Measurements from ENCODE around the gene ACTMAP.

The ACTMAP gene

DNA sequence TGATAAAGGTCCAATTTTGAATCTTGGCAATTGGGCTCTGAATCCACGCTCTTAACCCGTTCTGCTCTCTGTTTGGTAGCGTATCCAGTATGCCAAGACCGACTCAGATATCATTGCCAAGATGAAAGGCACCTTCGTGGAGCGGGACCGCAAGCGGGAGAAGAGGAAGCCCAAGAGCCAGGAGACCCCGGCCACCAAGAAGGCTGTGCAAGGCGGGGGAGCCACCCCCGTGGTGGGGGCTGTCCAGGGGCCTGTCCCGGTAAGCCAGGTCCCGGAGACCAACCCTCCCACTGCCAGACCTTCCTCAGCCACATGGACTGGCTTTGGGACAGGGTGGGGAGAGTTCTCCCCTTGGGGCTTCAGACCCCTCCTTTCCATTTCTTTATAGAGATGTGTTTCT lies 9.1 kb upstream of the ACTMAP start:
- no peak overlapping the region for H3K27ac Mint-ChIP-seq
- H3K4me3 Mint-ChIP-seq, result no peak overlapping the region
- ATAC-seq (no peak), DNase-seq (no peak)
- no peaks in the 10 kb centered on the region for H3K9me3 Mint-ChIP-seq
- no peaks in the 10 kb centered on the region for H3K27me3 Mint-ChIP-seq
- H3K4me1 Mint-ChIP-seq, result peaks cover 88% of the 10 kb centered on the region

DNA sequence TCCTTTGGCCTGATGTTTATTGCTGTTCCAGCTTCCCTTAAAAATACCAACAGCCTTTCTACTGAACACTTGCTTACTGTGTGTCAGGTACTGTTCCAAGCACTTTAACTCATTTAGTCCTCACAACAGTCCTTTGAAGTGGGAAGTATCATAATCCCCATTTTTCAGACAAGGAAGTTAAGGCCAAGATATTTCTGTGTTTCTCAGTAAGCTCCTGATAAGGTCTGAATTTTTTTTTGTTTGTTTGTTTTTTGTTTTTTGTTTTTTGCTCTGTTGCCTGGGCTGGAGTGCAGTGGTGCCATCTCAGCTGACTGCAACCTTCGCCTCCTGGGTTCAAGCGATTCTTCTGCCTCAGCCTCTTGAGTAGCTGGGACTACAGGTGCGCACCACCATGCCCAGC lies 8.2 kb upstream of the ACTMAP start:
- no peak overlapping the region for H3K4me3 Mint-ChIP-seq
- H3K4me1 Mint-ChIP-seq, result peaks cover 85% of the 10 kb centered on the region
- H3K9me3 Mint-ChIP-seq, result no peaks in the 10 kb centered on the region

DNA sequence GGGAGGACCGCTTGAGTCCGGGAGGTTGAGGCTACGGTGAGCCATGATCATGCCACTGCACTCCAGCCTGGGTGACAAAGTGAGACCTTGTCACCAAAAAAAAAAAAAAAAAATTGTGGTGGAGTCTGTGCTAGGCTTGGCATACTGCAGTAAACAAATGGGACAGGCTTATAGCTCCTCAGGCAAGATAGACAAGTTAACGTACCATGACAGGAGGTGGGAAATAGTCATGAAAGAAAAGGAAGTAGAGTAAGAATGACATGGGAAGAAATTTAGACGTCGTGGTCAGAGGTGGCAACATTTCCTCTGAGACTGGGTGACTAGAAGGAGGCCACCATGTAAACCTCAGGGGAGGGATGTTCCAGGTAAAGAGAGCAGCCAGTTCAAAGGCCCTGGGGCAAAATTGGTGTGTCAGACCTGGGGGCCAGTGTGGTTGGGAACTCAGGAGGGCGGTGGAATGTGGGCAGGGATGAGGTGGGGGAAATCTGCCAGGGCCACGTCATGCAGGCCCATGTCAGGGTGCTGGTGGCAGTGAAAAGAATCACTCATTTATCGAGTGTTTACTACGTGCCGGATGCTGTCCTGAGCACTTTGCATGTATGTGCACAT lies 6.3 kb upstream of the ACTMAP start:
- ATAC-seq (peak; percentile 82), DNase-seq (peak in 1 of 2 donors; percentile 78)
- H3K9me3 Mint-ChIP-seq, result no peaks in the 10 kb centered on the region
- H3K27me3 Mint-ChIP-seq, result no peaks in the 10 kb centered on the region
- peak overlapping the region; percentile 31 to 87 for H3K4me3 Mint-ChIP-seq
- peak overlapping the region in 1 of 2 donors; percentile 64 for H3K27ac Mint-ChIP-seq
- peaks cover 75% of the 10 kb centered on the region for H3K4me1 Mint-ChIP-seq

More for the DNA sequence above, 8.2 kb upstream of the ACTMAP start:
- Mint-ChIP-seq H3K27ac (no peak overlapping the region), H3K27me3 (no peaks in the 10 kb centered on the region)
- ATAC-seq, result no peak
- no peak for DNase-seq

- Mint-ChIP-seq H3K4me1 (peaks cover 69% of the 10 kb centered on the region), H3K4me3 (peak overlapping the region; percentile 87 to 92), H3K27ac (peak overlapping the region in 1 of 2 donors; percentile 8), H3K27me3 (no peaks in the 10 kb centered on the region), H3K9me3 (no peaks in the 10 kb centered on the region)
- ATAC-seq, result no peak
- DNase-seq, result no peak
These were observed 5.5 kb upstream of the ACTMAP start for GRCh38 chr19:40755791-40756190.

GRCh38 chr19:40755248-40755624 lies 5.0 kb upstream of the ACTMAP start:
- H3K27me3 Mint-ChIP-seq, result no peaks in the 10 kb centered on the region
- H3K4me1 Mint-ChIP-seq, result peaks cover 64% of the 10 kb centered on the region
- ATAC-seq (no peak), DNase-seq (no peak)
- peak overlapping the region; percentile 87 to 92 for H3K4me3 Mint-ChIP-seq
- H3K9me3 Mint-ChIP-seq, result no peaks in the 10 kb centered on the region
- peak overlapping the region; percentile 65 to 77 for H3K27ac Mint-ChIP-seq

- peak in 1 of 2 donors; percentile 61 for DNase-seq
- Mint-ChIP-seq H3K4me1 (peaks cover 62% of the 10 kb centered on the region), H3K27ac (peak overlapping the region; percentile 23 to 77), H3K9me3 (no peaks in the 10 kb centered on the region), H3K27me3 (no peaks in the 10 kb centered on the region), H3K4me3 (peak overlapping the region; percentile 87 to 92)
- no peak for ATAC-seq
These were observed 4.5 kb upstream of the ACTMAP start for GRCh38 chr19:40754611-40755247.

- ATAC-seq (no peak), DNase-seq (no peak)
- Mint-ChIP-seq H3K4me3 (peak overlapping the region; percentile 96 to 98), H3K27ac (peak overlapping the region; percentile 98 to 99), H3K27me3 (no peaks in the 10 kb centered on the region), H3K9me3 (no peaks in the 10 kb centered on the region), H3K4me1 (peaks cover 69% of the 10 kb centered on the region)
These were observed 2.0 kb upstream of the ACTMAP start for GRCh38 chr19:40752257-40752781.

DNA sequence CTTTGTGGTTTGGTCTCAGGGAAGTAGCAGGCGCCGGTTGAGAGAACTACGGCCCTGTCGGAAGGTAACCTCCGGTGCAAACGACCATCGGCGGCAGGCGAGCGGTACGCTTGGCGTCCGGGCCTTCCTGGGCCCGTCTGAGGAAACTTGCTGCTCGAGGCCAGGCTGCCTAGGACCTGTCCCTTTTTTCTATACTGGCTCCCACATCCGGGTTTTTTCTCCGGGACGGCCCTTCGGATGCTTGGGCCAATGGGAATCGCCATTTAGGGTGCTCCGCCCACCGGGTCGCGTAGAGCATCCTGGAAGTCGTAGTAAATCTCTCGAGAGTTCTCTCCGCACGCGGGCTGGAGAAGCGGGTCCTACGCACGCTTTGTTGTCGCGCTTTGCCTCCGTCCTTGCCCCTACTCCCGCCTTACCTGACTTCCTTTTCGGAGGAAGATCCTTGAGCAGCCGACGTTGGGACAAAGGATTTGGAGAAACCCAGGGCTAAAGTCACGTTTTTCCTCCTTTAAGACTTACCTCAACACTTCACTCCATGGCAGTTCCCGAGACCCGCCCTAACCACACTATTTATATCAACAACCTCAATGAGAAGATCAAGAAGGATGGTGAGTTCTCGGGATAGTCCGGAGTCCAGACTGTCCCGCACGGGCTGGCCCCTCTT lies 729 bp upstream of the ACTMAP start, which contains the start of gene SNRPA:
TSS of gene SNRPA (plus strand) at position 330 of the 664 bp plus-strand sequence. CDS start at position 536, 206 bp downstream.
- H3K4me3 Mint-ChIP-seq, result peak within 1 kb of the TSS; percentile 96 to 98
- H3K27me3 Mint-ChIP-seq, result no peaks in the 10 kb centered on the region
- peak; percentile 97 for DNase-seq
- H3K9me3 Mint-ChIP-seq, result no peaks in the 10 kb centered on the region
- peak within 1 kb of the TSS; percentile 98 to 99 for H3K27ac Mint-ChIP-seq
- H3K4me1 Mint-ChIP-seq, result peaks cover 55% of the 10 kb centered on the region
- ATAC-seq, result peak; percentile 83

DNA sequence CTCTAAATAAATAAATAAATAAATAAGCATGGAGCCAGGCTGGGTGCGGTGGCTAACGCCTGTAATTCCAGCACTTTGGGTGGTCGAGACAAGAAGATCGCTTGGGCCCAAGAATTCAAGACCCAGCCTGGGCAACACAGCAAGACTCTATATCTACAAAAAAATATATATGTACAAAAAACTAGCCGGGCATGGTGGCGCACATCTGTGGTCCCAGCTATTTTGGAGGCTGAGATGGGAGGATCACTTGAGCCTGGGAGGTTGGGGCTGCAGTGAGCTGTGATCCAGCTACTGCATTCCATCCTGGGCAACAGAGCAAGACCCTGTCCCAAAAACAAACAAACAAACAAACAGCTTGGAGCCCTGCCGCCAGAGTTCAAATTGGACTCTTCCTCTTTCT lies 2.7 kb downstream of the ACTMAP start:
- H3K9me3 Mint-ChIP-seq, result no peaks in the 10 kb centered on the region
- H3K27me3 Mint-ChIP-seq, result no peaks in the 10 kb centered on the region
- peaks cover 29% of the 10 kb centered on the region for H3K4me1 Mint-ChIP-seq
- ATAC-seq, result no peak
- no peak overlapping the region for H3K4me3 Mint-ChIP-seq
- H3K27ac Mint-ChIP-seq, result no peak overlapping the region
- no peak for DNase-seq

GRCh38 chr19:40745402-40745780 lies 4.9 kb downstream of the ACTMAP start:
- no peaks in the 10 kb centered on the region for H3K9me3 Mint-ChIP-seq
- H3K4me1 Mint-ChIP-seq, result peaks cover 26% of the 10 kb centered on the region
- ATAC-seq, result no peak
- no peak overlapping the region for H3K27ac Mint-ChIP-seq
- H3K4me3 Mint-ChIP-seq, result no peak overlapping the region
- H3K27me3 Mint-ChIP-seq, result no peaks in the 10 kb centered on the region
- DNase-seq, result no peak

DNA sequence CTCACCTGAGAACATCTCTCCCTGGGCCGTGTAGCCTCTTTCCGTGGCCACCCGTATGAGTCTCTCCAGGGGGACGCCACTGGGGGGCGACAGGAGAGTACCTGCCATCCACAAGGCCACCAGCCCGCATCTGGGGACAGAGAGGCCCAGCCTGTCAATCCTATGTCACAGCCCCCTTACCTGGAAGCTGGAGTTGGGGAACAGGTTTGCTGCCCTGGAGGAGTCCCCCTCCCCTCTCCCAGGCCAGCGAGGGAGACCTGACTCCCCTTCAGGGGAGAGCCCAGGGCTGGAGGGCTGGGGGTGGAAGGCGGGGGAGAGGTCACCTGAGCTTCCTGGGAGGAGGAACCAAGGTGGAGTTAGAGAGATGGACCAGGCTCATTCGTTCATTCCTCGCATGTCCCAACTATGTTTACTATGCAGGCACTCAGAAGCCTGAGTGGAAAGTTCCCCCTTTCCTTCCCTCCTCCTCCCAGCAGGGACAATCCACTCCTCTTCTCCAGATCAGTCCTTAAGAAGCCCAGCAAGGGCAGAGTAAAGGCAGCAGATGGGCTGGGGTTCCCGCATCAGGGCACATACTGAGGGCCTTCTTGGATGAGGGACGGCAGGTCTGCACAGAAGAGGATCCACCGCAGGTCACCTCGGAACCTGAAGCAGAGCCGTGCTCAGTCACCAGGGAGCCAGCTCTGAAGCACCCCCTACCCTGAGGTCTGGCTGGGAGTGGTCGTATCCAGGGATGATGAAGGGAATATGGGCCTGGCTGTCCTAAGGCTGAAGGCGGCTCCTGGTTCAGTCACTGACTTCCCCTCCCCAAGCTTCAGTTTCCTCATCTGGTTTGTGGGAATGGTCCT lies 5.5 kb downstream of the ACTMAP start:
- DNase-seq, result peak in 1 of 2 donors; percentile 48
- Mint-ChIP-seq H3K9me3 (no peaks in the 10 kb centered on the region), H3K27me3 (no peaks in the 10 kb centered on the region), H3K4me3 (no peak overlapping the region), H3K27ac (no peak overlapping the region), H3K4me1 (peaks cover 24% of the 10 kb centered on the region)
- peak; percentile 66 for ATAC-seq

DNA sequence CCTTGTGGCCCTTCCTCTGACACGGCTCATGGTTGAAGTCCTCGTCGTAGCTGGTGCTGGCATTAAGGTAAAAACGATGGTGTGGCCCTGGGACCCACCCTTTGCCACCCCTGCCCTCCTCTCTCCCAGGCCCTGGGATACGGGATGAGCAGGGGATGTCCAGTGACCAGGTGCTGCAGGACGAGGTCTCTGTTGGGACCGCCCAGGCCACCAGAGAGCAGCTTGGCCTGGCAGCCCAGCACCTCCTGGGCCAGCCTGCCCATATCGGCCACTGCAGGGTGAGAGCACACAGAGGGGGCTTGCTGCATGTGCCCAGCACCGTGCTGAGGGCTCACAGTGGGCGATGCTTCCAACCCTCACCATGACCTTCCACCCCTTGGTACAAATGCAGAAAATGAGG lies 6.4 kb downstream of the ACTMAP start:
- H3K4me1 Mint-ChIP-seq, result peaks cover 24% of the 10 kb centered on the region
- no peaks in the 10 kb centered on the region for H3K27me3 Mint-ChIP-seq
- H3K27ac Mint-ChIP-seq, result no peak overlapping the region
- H3K9me3 Mint-ChIP-seq, result no peaks in the 10 kb centered on the region
- ATAC-seq (no peak), DNase-seq (no peak)
- H3K4me3 Mint-ChIP-seq, result no peak overlapping the region

GRCh38 chr19:40742886-40743285 lies 7.4 kb downstream of the ACTMAP start:
- ATAC-seq (no peak), DNase-seq (no peak)
- Mint-ChIP-seq H3K9me3 (no peaks in the 10 kb centered on the region), H3K27ac (no peak overlapping the region), H3K4me3 (no peak overlapping the region), H3K4me1 (peaks cover 16% of the 10 kb centered on the region), H3K27me3 (no peaks in the 10 kb centered on the region)

DNA sequence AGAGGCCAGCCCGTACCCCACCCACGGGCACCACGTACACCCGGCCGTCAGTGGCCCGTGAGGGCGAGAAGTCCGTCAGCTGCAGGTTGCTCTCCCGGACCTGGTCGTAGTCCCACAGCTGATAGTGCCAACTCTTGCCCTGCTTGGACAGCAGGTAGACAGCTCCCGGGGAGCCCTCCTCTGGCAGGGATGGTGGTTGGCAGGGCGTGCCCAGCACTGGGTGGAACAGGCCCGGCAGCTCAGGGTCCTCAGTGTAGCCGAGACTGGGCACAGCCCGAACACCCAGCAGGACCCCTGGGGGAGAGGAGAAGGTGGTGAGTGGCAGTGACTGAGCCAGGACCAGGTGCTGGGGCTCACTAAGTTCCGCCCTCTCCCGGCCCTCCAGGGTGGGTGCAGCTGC lies 7.8 kb downstream of the ACTMAP start:
- no peak overlapping the region for H3K27ac Mint-ChIP-seq
- no peak for DNase-seq
- no peak for ATAC-seq
- H3K9me3 Mint-ChIP-seq, result no peaks in the 10 kb centered on the region
- peaks cover 12% of the 10 kb centered on the region for H3K4me1 Mint-ChIP-seq
- H3K4me3 Mint-ChIP-seq, result no peak overlapping the region
- H3K27me3 Mint-ChIP-seq, result no peaks in the 10 kb centered on the region

Data from stimulated activated naive CD8-positive, alpha-beta T cell treated with anti-CD3 and anti-CD28 coated beads, Interleukin-15, amount 100 ng/mL, for 72 hours (primary cell).